Neuronal stem cell (in vitro differentiated cells): ENCODE measurements around the gene METTL24.

Source experiments
- DNase-seq: peaks from one replicate; pipeline ENCODE4 v3.0.0-alpha.2; 2013; ENCODE audit warnings: low spot score
- H2AFZ ChIP-seq: one replicate; pipeline ENCODE4 v1.6.1; 2013; ENCODE audit warnings: mild to moderate bottlenecking, low read length, inconsistent platforms
- H2AK5ac ChIP-seq: 2 replicates; pipeline ENCODE4 v1.6.1; 2013; ENCODE audit warnings: low read depth, mild to moderate bottlenecking, inconsistent platforms, low read length, moderate library complexity, mixed read lengths
- H2BK120ac ChIP-seq: 2 replicates; pipeline ENCODE4 v1.6.1; 2013; ENCODE audit warnings: low read depth, mild to moderate bottlenecking, inconsistent platforms, low read length, moderate library complexity, mixed read lengths
- H2BK12ac ChIP-seq: one replicate; pipeline ENCODE4 v1.6.1; 2013; ENCODE audit warnings: low read length, inconsistent platforms
- H2BK15ac ChIP-seq: 2 replicates; pipeline ENCODE4 v1.6.1; 2013; ENCODE audit warnings: mild to moderate bottlenecking, low read length, inconsistent platforms, mixed read lengths
- H2BK5ac ChIP-seq: one replicate; pipeline ENCODE4 v1.6.1; 2013; ENCODE audit warnings: inconsistent platforms, mild to moderate bottlenecking, low read length, moderate library complexity
- H3K14ac ChIP-seq: one replicate; pipeline ENCODE4 v1.6.1; 2013; ENCODE audit warnings: low read length, inconsistent platforms
- H3K18ac ChIP-seq: 2 replicates; pipeline ENCODE4 v1.6.1; 2013; ENCODE audit warnings: low read length, inconsistent platforms
- H3K23ac ChIP-seq: 2 replicates; pipeline ENCODE4 v1.6.1; 2013; ENCODE audit warnings: low read depth, mild to moderate bottlenecking, mixed read lengths, low read length, inconsistent platforms; ENCODE audit not compliant: poor library complexity
- H3K27ac ChIP-seq: replicated peaks from 3 replicates; pipeline ENCODE4 v1.5.1; 2013; ENCODE audit warnings: low read length, inconsistent platforms
- H3K27me3 ChIP-seq, 3 experiments: 2 replicates each; pipeline ENCODE4 v1.6.1; 2013; ENCODE audit warnings: low read length in 3 of 3, mild to moderate bottlenecking in 2 of 3, inconsistent platforms in 1 of 3, low read depth in 1 of 3, mixed read lengths in 1 of 3, moderate library complexity in 1 of 3; ENCODE audit not compliant: control insufficient read depth in 3 of 3, insufficient read depth in 3 of 3
- H3K36me3 ChIP-seq, 2 donors: replicated peaks in 1 of 2; 2 replicates each; pipeline ENCODE4 v1.6.1; 2013; ENCODE audit warnings: low read length in 2 of 2; ENCODE audit not compliant: control insufficient read depth in 2 of 2, insufficient read depth in 2 of 2
- H3K4ac ChIP-seq: 2 replicates; pipeline ENCODE4 v1.6.1; 2013; ENCODE audit warnings: inconsistent platforms, mild to moderate bottlenecking, low read length, moderate library complexity
- H3K4me1 ChIP-seq, 2 donors: 1 replicate in 1 of 2; 2 replicates in 1 of 2; pipeline ENCODE4 v1.6.1; 2013; ENCODE audit warnings: low read length in 2 of 2, low read depth in 1 of 2; ENCODE audit not compliant: control insufficient read depth in 2 of 2, insufficient read depth in 1 of 2
- H3K4me2 ChIP-seq: one replicate; pipeline ENCODE4 v1.6.1; 2013; ENCODE audit warnings: mild to moderate bottlenecking, low read length, inconsistent platforms; ENCODE audit not compliant: insufficient read depth, poor library complexity, severe bottlenecking
- H3K4me3 ChIP-seq, 2 donors: 2 replicates each; pipeline ENCODE4 v1.5.1; 2013; ENCODE audit warnings: low read length in 2 of 2, mild to moderate bottlenecking in 2 of 2, inconsistent platforms in 1 of 2, moderate library complexity in 1 of 2
- H3K79me1 ChIP-seq: one replicate; pipeline ENCODE4 v1.6.1; 2013; ENCODE audit warnings: low read depth, mild to moderate bottlenecking, inconsistent platforms, low read length, moderate library complexity
- H3K9ac ChIP-seq: one replicate; pipeline ENCODE4 v1.6.1; 2013; ENCODE audit warnings: mild to moderate bottlenecking, low read depth, low read length, inconsistent platforms; ENCODE audit not compliant: poor library complexity
- H3K9me3 ChIP-seq, 2 donors: replicated peaks in 1 of 2; 2 replicates each; pipeline versions ENCODE3 to v1.6.1; 2013; ENCODE audit warnings: low read length in 2 of 2, mild to moderate bottlenecking in 2 of 2, inconsistent platforms in 1 of 2, low read depth in 1 of 2, mixed read lengths in 1 of 2, moderate library complexity in 1 of 2; ENCODE audit not compliant: control insufficient read depth in 2 of 2, insufficient read depth in 1 of 2
- H4K8ac ChIP-seq: one replicate; pipeline ENCODE4 v1.6.1; 2013; ENCODE audit warnings: low read depth, mild to moderate bottlenecking, inconsistent platforms, low read length, moderate library complexity
- H4K91ac ChIP-seq: one replicate; pipeline ENCODE4 v1.6.1; 2013; ENCODE audit warnings: low read length, low read depth, mild to moderate bottlenecking, inconsistent platforms; ENCODE audit not compliant: poor library complexity
- WGBS, 2 donors: extraction: QIAGEN DNeasy Blood & Tissue Kit; methylation state at CpG; one replicate each; pipeline ENCODE4 v1.1.7; 2013; ENCODE audit warnings: missing lambda C conversion rate in 2 of 2, mixed read lengths in 1 of 2; ENCODE audit not compliant: insufficient read length in 2 of 2, insufficient replicate concordance in 1 of 2; ENCODE audit errors: extremely low coverage in 2 of 2; 5-methylcytosine and 5-hydroxymethylcytosine counted together

Gene METTL24

DNA sequence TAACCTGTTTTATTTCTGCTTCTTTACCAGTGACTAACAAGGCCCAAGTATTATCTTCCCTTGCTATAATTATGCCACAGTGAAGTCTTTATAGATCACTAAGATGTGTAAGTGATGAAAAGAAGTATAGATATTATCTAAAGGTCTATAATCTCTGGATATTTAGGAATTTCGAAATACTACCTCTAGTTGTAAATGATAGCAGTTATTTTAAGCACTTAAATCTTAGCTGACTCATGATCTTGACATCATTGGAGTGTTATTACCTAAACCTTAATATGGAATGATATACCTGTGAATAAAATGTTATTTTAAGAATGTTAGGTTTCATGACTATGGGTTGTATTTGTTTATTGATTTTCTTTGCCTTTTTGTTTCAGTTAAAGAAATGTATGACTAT is 146.4 kb downstream of the METTL24 start:
- no peak overlapping the region for H3K4me2 ChIP-seq
- H3K4ac ChIP-seq, result no peak overlapping the region
- H3K9ac ChIP-seq, result no peak overlapping the region
- H3K27ac ChIP-seq, result no peak overlapping the region
- no peak overlapping the region for H4K91ac ChIP-seq
- H4K8ac ChIP-seq, result no peak overlapping the region
- DNase-seq, result no peak
- no peaks in the 10 kb centered on the region for H3K27me3 ChIP-seq
- no peaks in the 10 kb centered on the region for H3K79me1 ChIP-seq
- no peak overlapping the region for H2BK15ac ChIP-seq
- no peak overlapping the region for H3K4me3 ChIP-seq
- H2BK5ac ChIP-seq, result no peak overlapping the region
- H3K9me3 ChIP-seq, result peaks cover 0 to 2% of the 10 kb centered on the region in 2 donors
- no peak overlapping the region for H3K14ac ChIP-seq
- H2AK5ac ChIP-seq, result no peak overlapping the region
- H3K36me3 ChIP-seq, result peaks cover 5 to 94% of the 10 kb centered on the region in 2 donors
- H2BK120ac ChIP-seq, result no peak overlapping the region
- no peak overlapping the region for H2BK12ac ChIP-seq
- no peak overlapping the region for H3K23ac ChIP-seq
- no peak overlapping the region for H3K18ac ChIP-seq
- no peak overlapping the region for H2AFZ ChIP-seq
- H3K4me1 ChIP-seq, result no peaks in the 10 kb centered on the region
- no CpG with 5 or more reads among the region's 1 CpG for WGBS, 2 donors

GRCh38 chr6:110207652-110208051 is 150.5 kb downstream of the METTL24 start:
- no peak overlapping the region for H2BK120ac ChIP-seq
- no peak overlapping the region for H3K4me2 ChIP-seq
- no peak overlapping the region for H3K23ac ChIP-seq
- no peak for DNase-seq
- no peak overlapping the region for H2BK5ac ChIP-seq
- H2AK5ac ChIP-seq, result no peak overlapping the region
- H2BK12ac ChIP-seq, result no peak overlapping the region
- H3K18ac ChIP-seq, result no peak overlapping the region
- no peaks in the 10 kb centered on the region for H3K79me1 ChIP-seq
- no peaks in the 10 kb centered on the region for H3K27me3 ChIP-seq
- WGBS, 2 donors, result no CpG with 5 or more reads among the region's 3 CpGs
- no peaks in the 10 kb centered on the region for H3K4me1 ChIP-seq
- no peak overlapping the region for H3K4me3 ChIP-seq
- peaks cover 5 to 62% of the 10 kb centered on the region in 2 donors for H3K36me3 ChIP-seq
- H2BK15ac ChIP-seq, result no peak overlapping the region
- H4K91ac ChIP-seq, result no peak overlapping the region
- H3K9me3 ChIP-seq, result peaks cover 0 to 2% of the 10 kb centered on the region in 2 donors
- no peak overlapping the region for H3K4ac ChIP-seq
- H3K14ac ChIP-seq, result no peak overlapping the region
- H2AFZ ChIP-seq, result no peak overlapping the region
- no peak overlapping the region for H3K27ac ChIP-seq
- no peak overlapping the region for H4K8ac ChIP-seq
- no peak overlapping the region for H3K9ac ChIP-seq

DNA sequence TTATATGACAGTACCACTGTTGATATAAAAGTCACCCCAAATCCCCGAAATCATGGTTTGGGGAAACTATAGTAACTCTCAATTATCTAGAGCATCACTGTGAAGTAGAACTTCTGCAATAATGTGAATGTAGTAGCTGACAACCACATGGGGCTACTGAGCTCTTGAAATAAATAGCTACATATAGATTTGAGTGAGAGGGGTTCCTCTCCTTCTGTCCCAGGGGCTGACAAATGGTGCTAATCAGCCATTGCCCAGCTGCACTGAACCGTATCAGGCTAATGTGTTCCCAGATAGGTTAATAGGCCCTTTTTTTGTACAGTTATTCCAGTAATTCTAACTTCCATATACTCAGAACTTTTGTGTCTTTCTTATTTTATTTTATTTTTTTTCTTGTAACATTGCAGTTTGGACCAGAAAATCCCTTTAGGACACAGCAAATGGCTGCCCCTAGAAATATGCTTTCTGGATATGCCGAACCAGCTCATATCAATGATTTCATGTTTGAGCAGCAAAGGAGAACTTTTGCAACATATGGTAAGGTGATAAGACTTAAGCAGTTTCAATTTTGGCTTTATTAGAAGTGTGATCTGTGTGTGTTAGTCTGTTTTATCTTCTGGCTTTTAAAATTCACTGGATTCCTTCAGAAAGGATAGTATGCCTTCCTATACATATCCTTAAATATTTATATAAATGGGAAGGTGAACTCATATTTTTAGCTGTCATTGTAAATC is 156.8 kb downstream of the METTL24 start:
- WGBS, 2 donors, result no CpG with 5 or more reads among the region's 3 CpGs
- Histone ChIP-seq H2BK15ac (no peak overlapping the region), H3K4me2 (no peak overlapping the region), H3K27ac (no peak overlapping the region), H2BK5ac (no peak overlapping the region), H3K18ac (no peak overlapping the region), H3K27me3 (no peaks in the 10 kb centered on the region), H3K9ac (no peak overlapping the region), H4K8ac (no peak overlapping the region), H3K23ac (no peak overlapping the region), H3K79me1 (no peaks in the 10 kb centered on the region), H3K4me3 (no peak overlapping the region), H3K14ac (no peak overlapping the region), H2BK120ac (no peak overlapping the region), H2BK12ac (no peak overlapping the region), H4K91ac (no peak overlapping the region), H3K36me3 (peaks cover 0 to 12% of the 10 kb centered on the region in 2 donors), H3K4me1 (peaks cover 0 to 3% of the 10 kb centered on the region in 2 donors), H3K9me3 (no peaks in the 10 kb centered on the region), H3K4ac (no peak overlapping the region), H2AK5ac (no peak overlapping the region), H2AFZ (no peak overlapping the region)
- no peak for DNase-seq

GRCh38 chr6:110198561-110198960 is 159.6 kb downstream of the METTL24 start:
- H4K91ac ChIP-seq, result no peak overlapping the region
- H3K23ac ChIP-seq, result no peak overlapping the region

More at GRCh38 chr6:110198561-110198960, 159.6 kb downstream of the METTL24 start:
- no peaks in the 10 kb centered on the region for H3K9me3 ChIP-seq
- H3K9ac ChIP-seq, result no peak overlapping the region
- no CpG with 5 or more reads among the region's 3 CpGs for WGBS, 2 donors
- no peak overlapping the region for H3K27ac ChIP-seq
- no peak overlapping the region for H3K4ac ChIP-seq
- no peak overlapping the region for H2BK120ac ChIP-seq
- peaks cover 0 to 3% of the 10 kb centered on the region in 2 donors for H3K4me1 ChIP-seq
- no peak overlapping the region for H4K8ac ChIP-seq
- H3K36me3 ChIP-seq, result peaks cover 0 to 23% of the 10 kb centered on the region in 2 donors
- H3K18ac ChIP-seq, result no peak overlapping the region
- no peak overlapping the region for H3K4me2 ChIP-seq
- H2BK15ac ChIP-seq, result no peak overlapping the region
- H3K14ac ChIP-seq, result no peak overlapping the region
- no peaks in the 10 kb centered on the region for H3K27me3 ChIP-seq
- no peak overlapping the region for H2BK5ac ChIP-seq
- no peak overlapping the region for H3K4me3 ChIP-seq
- no peaks in the 10 kb centered on the region for H3K79me1 ChIP-seq
- H2AFZ ChIP-seq, result no peak overlapping the region
- no peak overlapping the region for H2AK5ac ChIP-seq
- DNase-seq, result no peak
- H2BK12ac ChIP-seq, result no peak overlapping the region
